Astrocyte (in vitro differentiated cells and primary cell): ENCODE data around the gene TEX52.
"Not testable (repeated sequence)": the region's sequence is repeated elsewhere in the genome, so short reads cannot be mapped to it uniquely, and the experiment has no call there.

Source experiments
- CTCF ChIP-seq: IDR thresholded peaks from 2 replicates; pipeline ENCODE4 v1.5.1; 2011; ENCODE audit warnings: low read depth, mild to moderate bottlenecking, inconsistent platforms, low read length, moderate library complexity; ENCODE audit not compliant: insufficient read depth
- EZH2 ChIP-seq: IDR thresholded peaks from 2 replicates; pipeline ENCODE4 v1.6.1; 2012; ENCODE audit warnings: mild to moderate bottlenecking, low read length, inconsistent platforms; ENCODE audit not compliant: insufficient read depth

GRCh38 chr12:2863402-2863801 is 6.6 kb upstream of the TEX52 start:
- not testable (repeated sequence) for TF ChIP-seq CTCF, EZH2
